ENCODE measurements around the gene MRPL54.
A peak's percentile ranks its signal among the peaks of the same experiment; 100 is the strongest.

MRPL54 gene

DNA sequence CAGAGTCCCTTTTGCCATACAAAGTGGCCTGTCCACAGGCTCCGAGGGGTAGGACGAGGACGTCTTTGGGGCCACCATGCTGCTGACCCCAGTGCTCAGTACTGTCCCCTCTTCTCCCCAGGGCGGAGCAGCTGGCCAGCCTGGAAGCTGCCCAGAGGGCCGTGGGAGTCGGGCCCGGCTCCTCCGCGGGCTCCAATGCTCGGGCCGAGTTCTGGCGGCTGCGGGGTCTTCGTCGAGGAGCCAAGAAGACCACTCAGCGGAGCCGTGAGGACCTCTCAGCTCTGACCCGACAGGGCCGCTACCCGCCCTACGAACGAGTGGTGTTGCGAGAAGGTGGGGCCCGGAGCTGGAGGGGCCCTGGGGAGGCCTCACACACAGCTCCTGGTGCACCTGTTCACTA lies 22.1 kb upstream of the MRPL54 start:
- TF ChIP-seq, protein P1, sequence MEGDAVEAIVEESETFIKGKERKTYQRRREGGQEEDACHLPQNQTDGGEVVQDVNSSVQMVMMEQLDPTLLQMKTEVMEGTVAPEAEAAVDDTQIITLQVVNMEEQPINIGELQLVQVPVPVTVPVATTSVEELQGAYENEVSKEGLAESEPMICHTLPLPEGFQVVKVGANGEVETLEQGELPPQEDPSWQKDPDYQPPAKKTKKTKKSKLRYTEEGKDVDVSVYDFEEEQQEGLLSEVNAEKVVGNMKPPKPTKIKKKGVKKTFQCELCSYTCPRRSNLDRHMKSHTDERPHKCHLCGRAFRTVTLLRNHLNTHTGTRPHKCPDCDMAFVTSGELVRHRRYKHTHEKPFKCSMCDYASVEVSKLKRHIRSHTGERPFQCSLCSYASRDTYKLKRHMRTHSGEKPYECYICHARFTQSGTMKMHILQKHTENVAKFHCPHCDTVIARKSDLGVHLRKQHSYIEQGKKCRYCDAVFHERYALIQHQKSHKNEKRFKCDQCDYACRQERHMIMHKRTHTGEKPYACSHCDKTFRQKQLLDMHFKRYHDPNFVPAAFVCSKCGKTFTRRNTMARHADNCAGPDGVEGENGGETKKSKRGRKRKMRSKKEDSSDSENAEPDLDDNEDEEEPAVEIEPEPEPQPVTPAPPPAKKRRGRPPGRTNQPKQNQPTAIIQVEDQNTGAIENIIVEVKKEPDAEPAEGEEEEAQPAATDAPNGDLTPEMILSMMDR (IDR thresholded peaks at IDR 0.05; ENCODE audit: low read length, missing control alignments), result no peak
- DNase-seq (ENCODE audit: low read depth), result no peak
- no peak overlapping the region for H3K4me3 ChIP-seq (replicated peaks; ENCODE audit: low read depth, low read length)

DNA sequence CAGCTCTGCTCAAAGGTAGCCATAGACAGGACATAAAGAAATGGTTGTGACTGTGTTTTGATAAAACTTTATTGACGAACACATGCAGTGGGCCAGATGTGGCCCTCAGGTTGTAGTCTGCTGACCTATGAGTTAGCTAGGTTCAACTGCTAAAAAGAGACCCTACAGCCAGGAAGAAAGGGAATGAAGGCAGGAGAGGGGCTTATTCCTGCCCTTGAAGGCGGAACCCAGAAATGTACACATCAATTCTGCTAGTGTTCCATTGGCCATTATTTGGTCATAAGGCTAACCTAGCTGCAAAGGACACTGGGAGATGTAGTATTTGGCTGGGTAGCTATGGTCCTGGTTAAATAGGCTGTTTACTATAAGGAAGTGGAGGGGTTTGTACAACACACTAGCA lies 19.0 kb upstream of the MRPL54 start:
- no peak overlapping the region for H3K4me3 ChIP-seq (replicated peaks; ENCODE audit: low read depth, low read length)
- TF ChIP-seq, protein P1 (IDR thresholded peaks at IDR 0.05; ENCODE audit: low read length, missing control alignments), result no peak
- peak; percentile 29 for DNase-seq (ENCODE audit: low read depth)

DNA sequence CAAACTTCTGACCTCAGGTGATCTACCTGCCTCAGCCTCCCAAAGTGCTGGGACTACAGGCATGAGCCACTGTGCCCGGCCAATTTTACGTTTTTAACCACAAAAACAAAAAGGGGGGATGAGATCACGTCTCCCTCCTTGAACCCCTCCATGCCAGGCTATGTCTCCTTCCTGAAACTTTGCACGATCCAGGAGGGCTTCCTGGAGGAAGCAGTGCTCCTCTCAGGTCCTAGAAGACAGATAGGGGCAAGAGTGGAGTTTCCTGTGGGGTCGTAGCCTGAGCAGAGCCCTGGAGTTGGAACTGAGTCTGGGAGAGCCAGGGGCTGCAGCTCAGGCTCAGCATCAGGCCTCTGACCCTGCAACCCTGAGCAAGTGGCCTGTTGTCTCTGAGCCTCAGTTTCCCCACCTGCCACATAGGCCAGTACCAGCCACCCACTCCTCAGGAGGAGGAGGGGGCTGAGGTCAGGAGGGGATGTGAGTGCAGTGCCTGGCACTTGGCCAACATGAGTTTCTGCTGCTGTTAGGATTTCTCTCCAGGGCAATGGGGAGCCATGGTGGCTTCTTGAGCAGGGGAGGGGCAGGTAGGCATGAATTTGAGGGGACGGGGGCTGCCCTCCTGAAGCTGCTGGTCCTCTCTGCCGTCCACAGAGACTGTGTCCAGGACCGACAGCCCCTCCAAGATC lies 17.0 kb upstream of the MRPL54 start:
- H3K4me3 ChIP-seq (replicated peaks; ENCODE audit: low read depth, low read length), result no peak overlapping the region
- DNase-seq (ENCODE audit: low read depth), result no peak
- TF ChIP-seq, protein P1 (IDR thresholded peaks at IDR 0.05; ENCODE audit: low read length, missing control alignments), result no peak

DNA sequence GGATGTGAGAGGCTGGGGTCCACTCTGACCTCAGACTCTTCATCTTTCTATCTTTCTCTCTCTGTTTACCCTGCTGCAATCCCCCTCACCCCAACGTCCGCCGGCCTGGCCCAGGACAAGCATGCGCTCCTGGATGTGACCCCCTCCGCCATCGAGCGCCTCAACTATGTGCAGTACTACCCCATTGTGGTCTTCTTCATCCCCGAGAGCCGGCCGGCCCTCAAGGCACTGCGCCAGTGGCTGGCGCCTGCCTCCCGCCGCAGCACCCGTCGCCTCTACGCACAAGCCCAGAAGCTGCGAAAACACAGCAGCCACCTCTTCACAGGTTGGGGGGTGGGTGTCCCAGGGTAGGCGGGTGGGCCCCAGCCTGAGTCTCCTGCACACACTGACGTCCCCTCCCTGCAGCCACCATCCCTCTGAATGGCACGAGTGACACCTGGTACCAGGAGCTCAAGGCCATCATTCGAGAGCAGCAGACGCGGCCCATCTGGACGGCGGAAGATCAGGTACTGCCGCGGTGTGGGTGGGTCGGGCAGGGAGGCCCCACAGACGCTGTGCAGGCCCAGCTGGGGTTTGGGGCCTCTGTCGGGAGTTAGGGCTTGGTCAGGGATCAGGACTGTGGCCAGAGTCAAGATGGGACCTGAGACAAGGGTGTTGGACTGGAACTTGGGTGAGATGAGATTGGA lies 16.0 kb upstream of the MRPL54 start:
- TF ChIP-seq, protein P1 (IDR thresholded peaks at IDR 0.05; ENCODE audit: low read length, missing control alignments), result no peak
- DNase-seq (ENCODE audit: low read depth), result no peak
- no peak overlapping the region for H3K4me3 ChIP-seq (replicated peaks; ENCODE audit: low read depth, low read length)

DNA sequence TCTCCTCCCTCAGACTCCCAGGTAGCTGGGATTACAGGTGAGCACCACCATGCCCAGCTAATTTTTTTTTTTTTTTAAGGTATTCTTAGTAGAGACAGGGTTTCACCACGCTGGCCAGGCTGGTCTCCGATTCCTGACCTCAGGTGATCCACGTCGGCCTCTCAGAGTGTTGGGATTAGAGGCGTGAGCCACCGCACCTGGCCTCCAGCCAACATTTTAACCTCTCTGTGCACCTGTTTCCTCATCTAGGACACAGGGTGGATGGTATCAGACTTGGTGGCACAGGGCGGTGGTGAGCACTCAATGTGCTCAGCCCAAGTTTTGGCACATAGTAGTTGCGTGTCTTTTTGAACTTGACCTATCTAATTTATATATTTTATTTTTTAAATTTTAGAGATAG lies 13.5 kb upstream of the MRPL54 start:
- H3K4me3 ChIP-seq (replicated peaks; ENCODE audit: low read depth, low read length), result no peak overlapping the region
- TF ChIP-seq, protein P1 (IDR thresholded peaks at IDR 0.05; ENCODE audit: low read length, missing control alignments), result no peak

DNA sequence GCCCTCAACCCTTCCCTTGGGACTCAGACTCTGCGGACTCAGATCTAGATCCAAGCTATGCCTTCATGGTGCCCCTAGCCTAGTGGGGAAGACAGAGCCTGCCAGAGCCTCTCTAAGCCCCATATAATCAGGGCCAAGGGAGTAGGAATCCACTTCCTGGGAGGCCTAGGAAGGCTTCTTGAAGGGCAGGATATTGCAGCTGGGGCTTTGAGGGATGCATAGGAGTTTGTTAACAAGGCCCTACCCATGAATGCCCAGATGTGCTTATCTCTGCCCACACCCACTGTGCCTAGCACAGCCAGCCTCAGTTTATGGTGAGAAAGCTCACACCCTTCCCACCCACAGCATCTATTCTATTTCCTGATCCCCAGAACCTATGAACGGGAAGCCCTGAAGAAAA lies 12.3 kb upstream of the MRPL54 start:
- TF ChIP-seq, protein P1 (IDR thresholded peaks at IDR 0.05; ENCODE audit: low read length, missing control alignments), result no peak

More for the DNA sequence above, 13.5 kb upstream of the MRPL54 start:
- DNase-seq (ENCODE audit: low read depth), result no peak

More for the DNA sequence above, 12.3 kb upstream of the MRPL54 start:
- DNase-seq (ENCODE audit: low read depth), result no peak
- H3K4me3 ChIP-seq (replicated peaks; ENCODE audit: low read depth, low read length), result no peak overlapping the region
